Fibroblast of skin of abdomen (primary cell): Measurements from ENCODE around the gene ANXA6.

Experiments used
- DNase-seq: peaks from one replicate; pipeline ENCODE4 v3.0.0-alpha.2; 2013

Gene ANXA6

GRCh38 chr5:151097820-151098767, 59.5 kb downstream of the ANXA6 start:
- DNase-seq = no peak

DNA sequence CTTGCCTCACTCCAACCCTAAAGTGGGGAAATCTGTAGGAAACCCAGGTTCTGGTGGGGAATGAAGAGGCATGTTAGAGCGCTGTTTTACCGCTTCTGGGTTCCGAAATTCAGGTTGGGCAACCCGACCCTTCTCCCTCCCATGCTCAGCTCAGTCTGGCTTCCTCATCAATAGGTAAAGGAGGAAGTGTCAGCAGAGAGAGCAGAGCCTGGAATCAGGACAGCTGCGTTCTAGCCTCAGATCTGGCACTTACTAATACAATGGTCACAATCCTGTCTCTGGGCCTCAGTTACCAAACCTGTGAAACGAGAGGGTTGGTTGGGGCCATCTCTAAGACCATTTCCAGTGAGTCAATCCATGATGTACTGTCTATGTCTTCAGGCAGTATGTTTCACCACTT, 60.5 kb downstream of the ANXA6 start:
- DNase-seq = no peak

DNA sequence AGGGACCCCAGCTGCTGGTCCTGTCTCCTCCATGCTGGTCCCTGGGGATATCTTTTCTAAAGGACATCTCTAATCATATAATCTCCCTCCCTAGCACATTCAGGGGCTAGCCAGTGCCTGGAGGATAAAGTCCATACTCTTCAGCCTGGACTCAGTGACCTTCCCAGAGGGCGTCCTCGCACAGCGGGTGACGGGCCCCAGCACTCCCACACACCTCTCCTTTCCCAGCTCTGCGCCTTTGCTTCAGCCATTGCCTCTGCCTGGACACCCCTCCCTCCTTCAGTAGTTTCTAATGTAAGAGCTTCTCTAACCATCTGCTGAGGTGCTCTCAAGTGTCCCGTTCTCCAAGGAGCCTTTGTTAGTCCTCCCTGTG, 61.6 kb downstream of the ANXA6 start:
- no peak for DNase-seq

GRCh38 chr5:151095341-151096000, 62.1 kb downstream of the ANXA6 start:
- peak; percentile 24 for DNase-seq

DNA sequence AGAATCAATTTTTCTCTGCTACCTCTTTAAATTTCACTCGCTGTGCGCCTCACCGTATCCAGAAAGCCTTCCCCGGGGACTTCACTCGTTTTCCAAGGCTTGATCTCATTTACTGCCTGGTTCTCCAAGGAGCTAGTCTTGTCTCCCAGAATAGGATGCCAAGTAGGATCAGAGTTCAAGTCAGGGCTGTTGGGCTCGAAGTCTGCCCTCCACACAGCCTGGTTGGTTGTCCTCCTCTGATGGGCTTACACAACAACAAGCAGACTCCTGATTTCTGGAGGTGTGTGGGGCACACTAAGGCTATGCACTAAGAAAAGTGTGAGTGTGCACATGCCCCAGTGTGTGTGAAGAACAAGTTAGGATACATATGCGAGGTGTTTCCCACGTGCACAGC, 62.7 kb downstream of the ANXA6 start:
- DNase-seq = peak; percentile 21

GRCh38 chr5:151094030-151094851, 63.3 kb downstream of the ANXA6 start:
- DNase-seq = peak; percentile 10

DNA sequence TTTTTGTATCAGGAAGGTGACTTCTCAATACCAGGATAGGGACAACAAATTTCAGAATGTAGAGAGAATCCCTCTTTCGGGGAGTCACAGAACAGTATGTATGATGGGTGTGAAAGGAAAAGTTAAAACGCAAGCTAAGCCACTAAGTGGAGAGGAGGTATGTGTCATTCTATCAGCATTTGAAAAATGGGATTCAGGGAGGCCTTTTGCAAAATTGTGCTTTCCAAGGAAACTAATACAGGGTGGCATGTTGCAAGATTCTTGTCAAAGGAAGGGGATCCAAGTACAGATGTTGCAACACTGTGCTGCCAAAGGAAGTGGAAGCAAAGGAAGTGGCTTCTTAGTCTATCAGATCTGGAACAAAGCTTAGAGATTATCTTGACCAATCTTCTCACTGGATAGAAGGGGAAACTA, 64.1 kb downstream of the ANXA6 start:
- DNase-seq = peak; percentile 96

GRCh38 chr5:151092762-151093161, 64.8 kb downstream of the ANXA6 start:
- DNase-seq = peak; percentile 80

GRCh38 chr5:151089726-151090125, 67.9 kb downstream of the ANXA6 start:
- no peak for DNase-seq

DNA sequence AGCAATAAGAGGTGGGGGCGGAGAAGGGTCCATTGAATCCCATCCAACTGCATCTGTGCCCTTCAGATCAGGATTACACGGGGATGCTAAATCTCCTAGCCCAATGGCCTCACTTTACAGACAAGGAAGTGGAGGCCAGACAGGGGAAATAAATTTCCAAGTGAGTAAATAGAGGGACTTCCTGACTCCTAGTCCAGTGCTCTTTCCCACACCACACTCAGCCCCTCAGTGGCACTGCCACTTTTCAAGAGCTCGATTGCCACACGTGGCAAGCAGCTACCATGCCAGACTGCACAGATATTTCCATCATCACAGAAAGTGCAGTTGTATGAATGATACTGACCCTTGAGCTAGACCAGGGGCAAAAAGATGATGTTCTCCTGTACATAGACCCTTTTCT, 68.6 kb downstream of the ANXA6 start:
- DNase-seq = no peak

DNA sequence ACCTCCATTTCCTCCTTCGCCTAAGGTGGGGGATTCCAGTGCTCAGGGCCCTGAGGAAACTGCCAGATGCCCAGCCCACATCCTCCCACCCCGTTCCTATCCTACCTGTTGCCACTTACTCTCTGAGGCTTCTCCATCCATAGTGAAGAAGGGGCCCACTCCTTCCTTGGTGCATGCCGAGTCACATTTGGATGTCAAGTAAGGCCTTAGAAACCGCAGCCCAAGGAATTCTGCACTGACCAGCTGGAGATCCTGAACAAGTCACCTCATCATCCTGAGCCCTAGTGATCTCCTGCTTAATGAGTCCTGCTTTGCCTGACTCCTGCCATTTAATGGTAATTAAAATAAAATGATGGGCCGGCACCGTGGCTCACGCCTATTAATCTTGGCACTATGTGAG, 70.1 kb downstream of the ANXA6 start:
- DNase-seq = no peak

- DNase-seq = no peak
Observed at GRCh38 chr5:151086905-151087360, 70.6 kb downstream of the ANXA6 start.

DNA sequence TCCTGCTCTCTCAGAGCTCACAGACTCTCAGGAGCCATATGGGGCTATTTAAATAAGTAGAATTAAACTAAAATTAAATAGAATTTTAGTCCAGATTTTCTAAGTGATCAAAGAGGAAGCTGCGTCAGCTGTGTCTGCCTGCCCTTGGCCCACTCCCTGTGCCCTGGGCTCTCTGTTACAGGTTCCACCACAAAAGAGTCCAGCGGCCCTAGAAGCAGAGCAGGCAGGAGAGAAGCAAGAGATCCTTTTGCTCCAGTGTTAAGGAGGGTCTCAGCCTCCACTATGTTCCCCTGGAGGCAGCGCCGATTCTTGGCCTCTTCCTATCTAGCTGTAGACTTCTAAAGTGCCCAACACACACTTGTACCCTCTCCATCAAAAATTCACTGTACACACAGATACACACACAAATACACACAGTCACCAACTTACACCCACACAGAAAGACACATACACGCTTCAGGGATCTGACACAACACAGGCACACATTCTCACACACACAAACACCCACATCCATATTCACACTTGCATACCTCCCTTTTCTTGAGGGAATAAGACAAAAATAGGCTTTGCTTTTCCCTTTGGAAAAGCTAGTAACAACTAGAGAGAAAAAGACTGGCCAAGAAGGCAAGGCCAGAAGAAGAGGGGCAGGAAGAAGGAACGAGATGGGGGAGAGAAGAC, 71.2 kb downstream of the ANXA6 start:
- no peak for DNase-seq

DNA sequence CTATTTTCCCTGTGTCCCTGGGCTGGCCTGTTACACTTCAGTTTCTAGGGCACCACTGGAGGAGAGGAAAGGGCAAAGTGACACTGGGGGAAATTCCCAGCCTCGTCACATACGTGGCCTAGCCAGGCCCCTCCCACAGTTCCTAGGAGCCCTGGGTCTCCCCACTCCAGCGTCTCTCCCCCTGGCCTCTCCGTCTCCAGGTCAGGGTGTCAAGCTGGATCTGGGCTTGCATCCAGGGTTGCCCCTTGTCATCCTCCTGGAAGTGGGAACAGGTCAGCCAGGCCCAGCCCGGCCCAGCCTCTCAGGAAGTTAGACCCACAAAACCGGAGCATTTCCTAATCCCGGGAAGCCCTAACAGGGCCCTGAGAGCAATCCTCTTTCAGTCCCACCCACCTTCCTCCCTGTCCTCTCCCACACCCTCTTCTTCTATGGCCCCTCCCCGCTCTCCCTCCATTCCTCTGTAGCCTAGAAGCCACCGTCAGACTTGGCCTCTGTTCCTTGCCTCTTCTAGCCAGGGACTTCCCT, 72.0 kb downstream of the ANXA6 start:
- DNase-seq = peak; percentile 27

DNA sequence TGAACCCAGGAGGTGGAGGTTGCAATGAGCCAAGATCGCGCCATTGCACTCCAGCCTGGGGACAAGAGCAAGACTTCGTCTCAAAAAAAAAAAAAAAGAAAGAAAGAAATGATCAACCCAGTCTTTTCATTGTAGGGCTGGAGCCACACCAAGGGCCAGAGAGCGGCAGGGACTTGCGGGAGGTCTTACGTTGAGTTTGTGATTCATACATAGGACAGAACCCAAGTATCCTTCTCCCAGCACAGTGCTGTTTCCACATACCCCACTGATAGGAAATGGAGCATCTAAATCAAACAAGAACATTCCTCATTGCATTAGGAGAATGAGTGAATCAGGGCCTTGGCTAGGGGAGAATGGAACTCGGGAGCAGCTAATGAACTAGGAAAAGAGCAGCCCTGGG, 73.2 kb downstream of the ANXA6 start:
- no peak for DNase-seq

GRCh38 chr5:151083081-151083676, 74.4 kb downstream of the ANXA6 start:
- DNase-seq = no peak

- peak; percentile 16 for DNase-seq
Observed at GRCh38 chr5:151082282-151082902, 75.2 kb downstream of the ANXA6 start.

DNA sequence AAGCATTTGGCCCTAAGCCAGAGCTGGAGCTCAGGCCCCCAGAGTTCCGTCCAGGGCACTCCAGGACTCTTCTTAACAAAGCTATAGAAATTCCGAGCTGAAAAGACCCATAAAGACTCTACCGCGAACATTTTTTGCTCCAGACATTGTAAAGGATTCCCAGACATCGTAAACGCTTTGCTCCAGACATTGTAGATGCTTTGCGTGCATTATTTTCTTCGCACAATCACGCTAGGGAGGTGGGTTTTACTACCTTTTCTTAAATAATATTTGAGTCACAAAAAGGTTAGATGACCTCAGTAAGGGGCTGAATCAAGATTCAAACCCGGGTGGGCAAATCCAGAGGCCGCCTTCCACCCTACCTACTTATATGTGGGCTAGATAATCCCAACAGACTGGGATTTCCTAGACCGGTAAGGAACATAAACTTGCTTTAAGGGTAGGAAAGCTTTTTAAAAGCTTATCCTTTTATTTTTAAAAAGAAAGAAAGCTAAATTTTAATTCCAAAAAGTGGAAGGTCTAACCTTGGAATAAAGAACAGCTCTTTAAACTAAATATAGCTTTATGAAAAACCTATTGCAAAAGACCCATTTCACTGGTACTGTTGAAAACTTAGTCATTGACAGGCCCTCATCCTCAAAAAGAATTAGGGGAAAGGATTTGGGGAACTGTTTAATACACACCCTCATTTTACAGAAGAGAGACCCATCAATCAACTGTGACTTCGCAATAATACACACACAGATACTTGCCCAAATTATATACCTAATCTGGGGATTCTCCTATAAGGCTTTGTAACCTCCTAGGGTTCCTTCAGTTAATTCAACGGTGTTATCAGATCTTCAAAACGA, 75.9 kb downstream of the ANXA6 start:
- DNase-seq = peak; percentile 81

- DNase-seq = peak; percentile 91
Observed at GRCh38 chr5:151080613-151081430, 76.8 kb downstream of the ANXA6 start, which contains the start of gene TNIP1. Gene TNIP1, minus strand, starts transcription at chr5:151081034. Its CDS starts 15,939 bp downstream, at chr5:151065095.
